Adrenal gland (tissue), 12 donors: Measurements from ENCODE around the gene MOCS3. TPM values are rescaled to one million over a fixed set of nuclear protein-coding genes. Genes with fewer than 3 reads are reported as not detected.
A peak's percentile ranks its signal among the peaks of the same experiment; 100 is the strongest.

Experiments
- DNase-seq, 7 donors: peaks; one replicate each; pipeline ENCODE4 v3.0.0-alpha.2; 2019 to 2020
- H3K27ac ChIP-seq, 5 donors: fragments of 200-600 bp; sonication (generic) in 4 of 5; 1 replicate in 3 of 5; 2 replicates in 2 of 5; pipeline versions ENCODE4 v1.5.1 to v1.8.0; 2016 to 2020; ENCODE audit warnings: mild to moderate bottlenecking in 1 of 5
- H3K27me3 ChIP-seq: fragments of 200-600 bp; 2 replicates; pipeline ENCODE4 v1.8.0; 2021
- H3K36me3 ChIP-seq, 2 donors: fragments of 200-600 bp; replicated peaks in 1 of 2; 1 replicate in 1 of 2; 2 replicates in 1 of 2; pipeline versions ENCODE4 v1.5.1 to v1.8.0; 2018 to 2022
- H3K4me1 ChIP-seq, 2 donors: fragments of 200-600 bp; replicated peaks in 1 of 2; 1 replicate in 1 of 2; 2 replicates in 1 of 2; pipeline versions ENCODE4 v1.5.1 to v1.8.0; 2018 to 2021
- H3K4me3 ChIP-seq, 4 donors: fragments of 200-600 bp; sonication (generic) in 3 of 4; one replicate each; pipeline ENCODE4 v1.5.1; 2016 to 2018
- H3K9me3 ChIP-seq, 3 donors: fragments of 200-600 bp; sonication (generic) in 1 of 3; replicated peaks in 1 of 3; 1 replicate in 2 of 3; 2 replicates in 1 of 3; pipeline versions ENCODE4 v1.5.1 to v1.8.0; 2016 to 2021
- CTCF ChIP-seq, 6 experiments: fragments of 450-650 bp in 4 of 6; fragments of 200-600 bp in 2 of 6; sonication (generic) in 1 of 6; IDR thresholded peaks; 1 replicate in 5 of 6; 2 replicates in 1 of 6; pipeline versions ENCODE4 v1.5.1 to v1.8.0; 2016 to 2021; ENCODE audit warnings: antibody characterized with exemption in 6 of 6, mild to moderate bottlenecking in 2 of 6, moderate library complexity in 1 of 6
- POLR2A ChIP-seq, 2 donors: fragments of 450-650 bp; IDR thresholded peaks; one replicate each; pipeline ENCODE4 v1.6.1; 2017; ENCODE audit warnings: antibody characterized with exemption in 2 of 2, mild to moderate bottlenecking in 2 of 2, moderate library complexity in 1 of 2
- WGBS, 4 donors: extraction: QIAGEN DNeasy Blood & Tissue Kit in 2 of 4; methylation state at CpG; one replicate each; pipeline versions ENCODE4 v1.1.5 to v1.1.7; 2013 to 2017; 5-methylcytosine and 5-hydroxymethylcytosine counted together
- intact Hi-C, 2 donors: fragments of 100-400 bp; cut with DNase I; formaldehyde crosslinking; loops; one replicate each; pipeline versions ENCODE4 v1.14.1 to v1.15.0; 2022 to 2023
- polyA plus RNA-seq, 3 donors: library from polyadenylated mRNA; stranded (reverse); fragments of 200-250 nt in 2 of 3; fragments of 350-450 nt in 1 of 3; fragmentation: Illumina TruSeq in 1 of 3; extraction: RNeasy Lipid Tissue Mini Kit (QIAGEN cat#74804) in 1 of 3; gene quantifications; one replicate each; pipeline ENCODE4 v1.2.3, GENCODE V29; 2013 to 2014
- total RNA-seq, 9 donors: library from RNA; depleted of rRNA in 4 of 9; stranded (reverse); fragments of >200 nt in 4 of 9; fragments of 120-200 nt in 1 of 9; fragmentation: NEBNext Ultra II Directional in 1 of 9; extraction: Animal tissue kit (Norgen Biotek cat#: 25700) in 1 of 9; gene quantifications; one replicate each; pipeline versions ENCODE4 v1.1.0 to v1.2.4, GENCODE V29; 2013 to 2023
- donor health status: healthy with polysubstance abuse.
- donor health status: Bipolar disorder and iron deficiency.
- donor health status: DM: yes; HTN: yes; CAD: no.
- donor health status: DM: no; HTN: no; CAD: no.
- donor health status: DM: no; HTN: no; CAD: no.
- donor health status: DM: yes; HTN: yes; CAD: no.

Gene MOCS3
- total and polyA plus RNA-seq, 12 donors: 1.0 to 7.5 (median 5.7) TPM

DNA sequence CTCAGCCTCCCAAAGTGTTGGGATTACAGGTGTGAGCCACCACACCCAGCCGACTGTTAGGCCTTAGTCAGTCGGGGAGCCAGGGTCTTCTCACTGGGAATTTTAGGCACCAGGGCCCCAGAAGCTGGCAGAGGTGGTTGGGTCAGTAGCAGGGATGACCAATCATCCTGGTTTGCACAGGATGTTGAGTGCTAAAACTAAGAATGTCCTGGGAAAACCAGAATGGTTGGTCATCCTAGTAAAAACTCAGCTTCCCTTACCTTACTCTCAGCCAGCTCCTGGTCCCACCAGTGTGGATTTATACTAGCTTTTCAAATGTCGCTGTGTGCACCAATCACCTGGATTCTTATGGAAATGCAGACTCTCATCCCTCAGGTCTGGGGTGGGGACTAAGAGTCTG, 32.5 kb downstream of the MOCS3 start:
- Histone ChIP-seq H3K4me1 (no peaks in the 10 kb centered on the region), H3K27ac (no peak overlapping the region), H3K4me3 (no peak overlapping the region), H3K9me3 (no peaks in the 10 kb centered on the region), H3K36me3 (no peaks in the 10 kb centered on the region), H3K27me3 (peaks cover 14% of the 10 kb centered on the region)
- intact Hi-C loops: loop anchor here in 1 of 2 donors (10.0 kb wide), 1 partner anchor 604 kb away; no protein-coding TSS in a partner anchor
- 65 to 78% (median 75%) methylated on average over 3 of the region's 3 CpGs for WGBS, 4 donors
- TF ChIP-seq CTCF (IDR thresholded peaks at IDR 0.05): no peak
- TF ChIP-seq POLR2A (IDR thresholded peaks at IDR 0.05): no peak
- DNase-seq: no peak

- 57 to 71% (median 62%) methylated on average over 4 of the region's 4 CpGs for WGBS, 4 donors
- no peak for DNase-seq
- no peak overlapping the region for H3K27ac ChIP-seq
- TF ChIP-seq CTCF (IDR thresholded peaks at IDR 0.05) (no peak), POLR2A (IDR thresholded peaks at IDR 0.05) (no peak)
- H3K4me1 ChIP-seq: no peaks in the 10 kb centered on the region
- H3K36me3 ChIP-seq: no peaks in the 10 kb centered on the region
- intact Hi-C loops: loop anchor here in 1 of 2 donors (10.0 kb wide), 1 partner anchor 602 kb away; no protein-coding TSS in a partner anchor
- H3K27me3 ChIP-seq: peaks cover 11% of the 10 kb centered on the region
- H3K4me3 ChIP-seq: no peak overlapping the region
- no peaks in the 10 kb centered on the region for H3K9me3 ChIP-seq
These were observed 33.7 kb downstream of the MOCS3 start for GRCh38 chr20:50992336-50992732.

- DNase-seq: peak in 2 of 7 donors; percentile 22 to 33
- no peaks in the 10 kb centered on the region for H3K4me1 ChIP-seq
- intact Hi-C loops: loop anchor here in 1 of 2 donors (10.0 kb wide), 1 partner anchor 602 kb away; no protein-coding TSS in a partner anchor
- TF ChIP-seq POLR2A (IDR thresholded peaks at IDR 0.05) (no peak), CTCF (IDR thresholded peaks at IDR 0.05) (peak in 4 of 6 experiments; percentile 31 to 49 (median 37))
- 28 to 43% (median 36%) methylated on average over 12 to 13 of the region's 13 CpGs for WGBS, 4 donors
- no peak overlapping the region for H3K4me3 ChIP-seq
- no peaks in the 10 kb centered on the region for H3K9me3 ChIP-seq
- H3K27ac ChIP-seq: no peak overlapping the region
- no peaks in the 10 kb centered on the region for H3K36me3 ChIP-seq
- peaks cover 11% of the 10 kb centered on the region for H3K27me3 ChIP-seq
These were observed 34.3 kb downstream of the MOCS3 start for GRCh38 chr20:50992733-50993457.

GRCh38 chr20:50993876-50994275, 35.3 kb downstream of the MOCS3 start:
- Histone ChIP-seq H3K27ac (no peak overlapping the region), H3K4me1 (no peaks in the 10 kb centered on the region), H3K4me3 (no peak overlapping the region), H3K9me3 (no peaks in the 10 kb centered on the region), H3K27me3 (peaks cover 11% of the 10 kb centered on the region), H3K36me3 (no peaks in the 10 kb centered on the region)
- intact Hi-C loops: loop anchor here in 1 of 2 donors (10.0 kb wide), 1 partner anchor 601 kb away; no protein-coding TSS in a partner anchor
- WGBS, 4 donors: 69 to 86% (median 82%) methylated on average over 9 of the region's 9 CpGs
- TF ChIP-seq CTCF (IDR thresholded peaks at IDR 0.05) (no peak), POLR2A (IDR thresholded peaks at IDR 0.05) (no peak)
- no peak for DNase-seq
